HG03025 (cell line): Measurements from ENCODE around the gene TBX20.
"Not testable (repeated sequence)": the region's sequence is repeated elsewhere in the genome, so short reads cannot be mapped to it uniquely, and the experiment has no call there.

ENCODE experiments used
- ATAC-seq: cut with Tn5 transposase; IDR thresholded peaks from one replicate; pipeline ENCODE4 v1.9.1; 2021; ENCODE audit warnings: mild to moderate bottlenecking, moderate library complexity; ENCODE audit not compliant: unreplicated experiment, low FRiP score

TBX20 gene

DNA sequence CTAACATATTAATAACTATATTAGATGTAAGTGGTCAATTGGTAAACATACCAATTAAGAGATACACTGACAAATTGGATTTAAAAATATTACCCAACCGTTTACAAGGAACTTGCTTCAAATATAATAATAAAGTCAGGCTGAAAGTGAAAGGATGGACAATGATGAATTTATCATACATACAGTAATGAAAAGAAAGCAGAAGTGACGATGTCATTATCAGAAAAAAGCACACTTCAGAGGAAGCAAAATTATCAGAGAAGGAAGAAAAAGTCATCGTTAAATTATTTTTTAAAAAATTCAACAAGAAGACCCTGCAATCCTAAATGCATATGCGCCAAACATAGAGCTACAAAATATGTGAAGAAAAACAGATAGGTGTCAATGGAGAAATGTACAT, 81.8 kb downstream of the TBX20 start:
- ATAC-seq, result not testable (repeated sequence)

DNA sequence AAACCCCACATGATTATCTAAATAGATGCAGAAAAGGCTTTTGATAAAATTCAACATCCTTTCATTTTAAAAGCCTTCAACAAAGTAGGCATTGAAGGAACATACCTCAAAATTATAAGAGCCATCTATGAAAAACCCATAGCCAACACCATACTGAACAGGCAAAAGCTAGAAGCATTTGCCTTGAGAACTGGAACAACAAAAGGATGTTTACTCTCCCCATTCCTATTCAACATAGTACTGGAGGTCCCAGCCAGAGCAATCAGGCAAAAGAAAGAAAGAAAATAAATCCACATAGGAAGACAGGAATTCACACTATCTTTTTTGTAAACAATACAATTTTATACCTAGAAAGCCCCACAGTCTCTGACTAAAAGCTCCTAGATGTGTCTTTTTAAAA, 86.2 kb downstream of the TBX20 start:
- not testable (repeated sequence) for ATAC-seq

DNA sequence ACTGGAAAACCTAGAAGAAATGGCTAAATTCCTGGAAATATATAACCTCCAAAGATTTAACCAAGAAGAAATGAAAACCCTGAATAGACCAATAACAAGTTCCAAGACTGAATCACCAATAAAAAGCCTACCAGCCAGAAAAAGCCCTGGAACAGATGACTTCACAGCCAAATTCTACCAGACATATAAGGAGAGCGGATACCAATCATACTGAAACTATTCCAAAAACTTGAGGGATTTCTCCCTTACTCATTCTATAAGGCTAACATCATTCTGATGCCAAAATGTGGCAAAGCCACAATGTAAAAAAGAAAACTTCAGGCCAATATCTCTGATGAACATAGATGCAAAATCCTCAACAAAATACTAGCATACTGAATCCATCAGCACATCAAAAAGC, 86.7 kb downstream of the TBX20 start:
- not testable (repeated sequence) for ATAC-seq

GRCh38 chr7:35161059-35161740, 92.7 kb downstream of the TBX20 start:
- not testable (repeated sequence) for ATAC-seq
